SJCRH30 (cell line): ENCODE data around the gene SLC8B1. TPM values are rescaled to one million over a fixed set of nuclear protein-coding genes. Genes with fewer than 3 reads are reported as not detected.

Source experiments
- DNase-seq, 2 experiments: peaks; one replicate each; pipeline ENCODE4 v3.0.0-alpha.2; 2015 to 2020
- H3K27ac ChIP-seq: fragments of 250-450 bp; sonication (Bioruptor Pico); 2 replicates; pipeline ENCODE4 v1.5.1; 2020; ENCODE audit warnings: mild to moderate bottlenecking, moderate library complexity
- H3K27me3 ChIP-seq: fragments of 250-450 bp; sonication (Bioruptor Pico); 2 replicates; pipeline ENCODE4 v1.5.1; 2020; ENCODE audit warnings: mild to moderate bottlenecking, moderate library complexity
- H3K36me3 ChIP-seq: fragments of 250-450 bp; sonication (Bioruptor Pico); 2 replicates; pipeline ENCODE4 v1.5.1; 2020; ENCODE audit warnings: mild to moderate bottlenecking, moderate library complexity
- H3K4me1 ChIP-seq: fragments of 250-450 bp; sonication (Bioruptor Pico); 2 replicates; pipeline ENCODE4 v1.5.1; 2020; ENCODE audit warnings: mild to moderate bottlenecking, moderate library complexity
- H3K4me3 ChIP-seq: fragments of 250-450 bp; sonication (Bioruptor Pico); 2 replicates; pipeline ENCODE4 v1.5.1; 2020; ENCODE audit warnings: mild to moderate bottlenecking, moderate library complexity
- H3K9me3 ChIP-seq: fragments of 250-450 bp; sonication (Bioruptor Pico); replicated peaks from 2 replicates; pipeline ENCODE4 v1.5.1; 2020; ENCODE audit warnings: mild to moderate bottlenecking, moderate library complexity
- total RNA-seq: library from RNA; depleted of rRNA; stranded (reverse); fragments of >200 nt; shearing (Covaris generic); gene quantifications from 2 replicates; pipeline ENCODE4 v1.2.3, GENCODE V29; 2014

Gene SLC8B1
- total RNA-seq, 1 experiment from 2014 or later: 9.6 TPM

- H3K4me1 ChIP-seq: no peaks in the 10 kb centered on the region
- H3K27me3 ChIP-seq: no peaks in the 10 kb centered on the region
- no peak overlapping the region for H3K27ac ChIP-seq
- H3K36me3 ChIP-seq: peaks cover 9% of the 10 kb centered on the region
- no peaks in the 10 kb centered on the region for H3K9me3 ChIP-seq
- no peak for DNase-seq
- no peak overlapping the region for H3K4me3 ChIP-seq
Observed at GRCh38 chr12:113318900-113319628, 15.8 kb downstream of the SLC8B1 start.

GRCh38 chr12:113318046-113318656 lies 16.8 kb downstream of the SLC8B1 start:
- no peak for DNase-seq
- Histone ChIP-seq H3K4me1 (no peaks in the 10 kb centered on the region), H3K27ac (no peak overlapping the region), H3K36me3 (peaks cover 9% of the 10 kb centered on the region), H3K27me3 (no peaks in the 10 kb centered on the region), H3K4me3 (no peak overlapping the region), H3K9me3 (no peaks in the 10 kb centered on the region)

- Histone ChIP-seq H3K9me3 (no peaks in the 10 kb centered on the region), H3K4me3 (no peak overlapping the region), H3K4me1 (no peaks in the 10 kb centered on the region), H3K27ac (no peak overlapping the region), H3K27me3 (no peaks in the 10 kb centered on the region), H3K36me3 (peaks cover 9% of the 10 kb centered on the region)
- no peak for DNase-seq
Observed at GRCh38 chr12:113317122-113317521, 17.8 kb downstream of the SLC8B1 start.

DNA sequence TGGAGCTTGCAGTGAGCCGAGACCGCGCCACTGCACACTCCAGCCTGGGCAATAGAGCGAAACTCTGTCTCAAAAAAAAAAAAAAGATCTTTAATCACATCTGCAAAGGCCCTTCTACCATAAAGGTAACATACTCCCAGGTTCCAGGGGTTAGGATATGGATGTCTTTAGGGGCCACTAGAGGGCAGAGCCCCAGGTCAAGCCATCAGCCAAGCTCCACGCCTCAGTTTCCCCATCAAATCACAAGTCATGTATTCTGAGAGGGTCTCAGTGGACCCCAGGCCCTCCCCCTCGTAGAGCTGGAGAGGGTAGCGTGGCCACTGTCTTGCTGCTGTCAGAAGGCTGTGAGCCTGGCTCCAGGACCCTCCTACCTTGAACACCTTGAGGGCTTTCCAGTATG lies 18.8 kb downstream of the SLC8B1 start:
- DNase-seq: no peak
- no peaks in the 10 kb centered on the region for H3K9me3 ChIP-seq
- H3K4me3 ChIP-seq: no peak overlapping the region
- peaks cover 9% of the 10 kb centered on the region for H3K36me3 ChIP-seq
- H3K27me3 ChIP-seq: no peaks in the 10 kb centered on the region
- H3K27ac ChIP-seq: no peak overlapping the region
- no peaks in the 10 kb centered on the region for H3K4me1 ChIP-seq

DNA sequence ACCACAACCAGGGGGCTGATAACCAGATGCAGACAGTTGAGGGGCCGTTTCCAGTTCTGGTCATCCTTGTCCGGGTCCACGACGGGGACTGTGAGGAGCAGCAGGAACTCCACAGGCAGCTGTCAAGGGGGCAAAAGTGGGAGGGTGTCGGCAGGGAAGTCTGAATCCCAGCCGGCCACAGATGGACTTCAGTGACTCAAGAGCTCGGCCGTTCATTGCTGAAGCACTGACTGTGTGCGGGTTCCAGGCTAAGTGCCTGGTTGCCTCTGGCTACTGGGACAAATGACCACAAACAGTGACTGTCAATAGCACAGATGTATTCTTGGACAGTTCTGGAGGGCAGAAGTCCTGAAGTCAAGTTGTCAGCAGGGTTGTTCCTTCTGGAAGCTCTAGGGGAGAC lies 19.6 kb downstream of the SLC8B1 start:
- no peak overlapping the region for H3K4me3 ChIP-seq
- H3K36me3 ChIP-seq: peaks cover 9% of the 10 kb centered on the region
- H3K4me1 ChIP-seq: no peaks in the 10 kb centered on the region
- no peaks in the 10 kb centered on the region for H3K27me3 ChIP-seq
- DNase-seq: no peak
- H3K27ac ChIP-seq: no peak overlapping the region
- H3K9me3 ChIP-seq: no peaks in the 10 kb centered on the region

DNA sequence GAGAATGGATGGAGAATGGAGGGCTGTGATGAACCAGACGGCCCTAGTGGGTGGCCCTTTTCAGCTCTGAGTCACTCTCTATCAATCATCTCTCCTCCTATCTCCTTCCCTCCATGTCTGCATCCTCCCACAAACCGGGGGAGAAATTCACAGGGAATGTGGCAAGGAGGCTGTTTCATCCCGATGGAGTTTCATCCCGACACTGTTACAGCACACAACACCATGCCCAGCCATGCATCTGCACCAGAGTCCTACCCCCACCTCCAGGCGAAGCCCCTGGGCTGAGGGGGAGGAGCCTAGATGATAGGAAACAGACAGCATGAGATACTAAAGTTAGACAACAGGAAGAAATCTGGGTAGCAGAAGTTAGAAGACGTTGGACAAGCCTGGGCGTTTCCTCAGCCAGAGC lies 20.8 kb downstream of the SLC8B1 start:
- Histone ChIP-seq H3K4me1 (no peaks in the 10 kb centered on the region), H3K4me3 (no peak overlapping the region), H3K9me3 (no peaks in the 10 kb centered on the region), H3K36me3 (peaks cover 9% of the 10 kb centered on the region), H3K27ac (no peak overlapping the region), H3K27me3 (no peaks in the 10 kb centered on the region)
- no peak for DNase-seq

- Histone ChIP-seq H3K36me3 (no peaks in the 10 kb centered on the region), H3K4me3 (no peak overlapping the region), H3K4me1 (0 out of 2 replicates have a peak, but pooled peaks cover 2% of the 10 kb centered on the region), H3K27ac (no peak overlapping the region), H3K27me3 (no peaks in the 10 kb centered on the region), H3K9me3 (no peaks in the 10 kb centered on the region)
- peak in 1 of 2 experiments; percentile 40 for DNase-seq
Observed at GRCh38 chr12:113310489-113310888, 24.4 kb downstream of the SLC8B1 start.

- Histone ChIP-seq H3K36me3 (no peaks in the 10 kb centered on the region), H3K27me3 (no peaks in the 10 kb centered on the region), H3K9me3 (no peaks in the 10 kb centered on the region), H3K4me1 (0 out of 2 replicates have a peak, but pooled peaks cover 2% of the 10 kb centered on the region), H3K27ac (no peak overlapping the region), H3K4me3 (no peak overlapping the region)
- peak; percentile 30 to 42 for DNase-seq
Observed at GRCh38 chr12:113306382-113306781, 28.5 kb downstream of the SLC8B1 start.

DNA sequence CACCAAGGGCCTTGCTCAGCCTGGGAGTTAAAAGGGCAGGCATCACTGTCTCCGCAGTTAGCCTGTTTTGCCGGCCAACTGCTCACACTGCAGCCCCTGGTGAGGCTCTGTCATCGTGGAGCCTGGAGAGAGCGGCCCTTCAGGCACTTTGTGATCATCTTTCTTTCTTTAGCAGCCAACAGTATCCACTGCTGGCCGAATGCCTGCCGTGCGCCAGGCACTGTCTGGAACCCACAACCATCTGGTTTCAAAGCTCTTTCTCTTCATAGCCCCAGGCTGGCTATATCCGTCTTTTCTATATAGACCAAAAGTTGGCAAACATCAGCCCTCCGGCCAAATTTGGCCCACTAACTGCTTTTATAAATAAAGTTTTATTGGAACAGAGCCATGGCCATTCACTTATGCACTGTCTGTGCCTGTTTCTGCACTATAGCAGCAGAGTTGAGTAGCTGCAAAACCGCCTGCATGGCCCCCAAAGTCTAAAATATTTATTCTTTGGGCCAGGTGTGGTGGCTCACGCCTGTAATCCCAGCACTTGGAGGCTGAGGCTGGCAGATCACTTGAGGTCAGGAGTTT lies 29.5 kb downstream of the SLC8B1 start:
- Histone ChIP-seq H3K9me3 (no peaks in the 10 kb centered on the region), H3K27me3 (no peaks in the 10 kb centered on the region), H3K4me1 (0 out of 2 replicates have a peak, but pooled peaks cover 2% of the 10 kb centered on the region), H3K36me3 (no peaks in the 10 kb centered on the region), H3K27ac (no peak overlapping the region), H3K4me3 (no peak overlapping the region)
- no peak for DNase-seq

GRCh38 chr12:113302886-113303640 lies 31.8 kb downstream of the SLC8B1 start:
- Histone ChIP-seq H3K27me3 (no peaks in the 10 kb centered on the region), H3K9me3 (no peaks in the 10 kb centered on the region), H3K4me1 (peaks cover 2% of the 10 kb centered on the region; the same call in 1 of the 2 replicates), H3K27ac (no peak overlapping the region), H3K36me3 (no peaks in the 10 kb centered on the region), H3K4me3 (no peak overlapping the region)
- no peak for DNase-seq

- peaks cover 2% of the 10 kb centered on the region; the same call in 1 of the 2 replicates for H3K4me1 ChIP-seq
- H3K9me3 ChIP-seq: no peaks in the 10 kb centered on the region
- H3K27ac ChIP-seq: no peak overlapping the region
- no peaks in the 10 kb centered on the region for H3K27me3 ChIP-seq
- no peaks in the 10 kb centered on the region for H3K36me3 ChIP-seq
- no peak overlapping the region for H3K4me3 ChIP-seq
- no peak for DNase-seq
Observed at GRCh38 chr12:113302466-113302865, 32.4 kb downstream of the SLC8B1 start.

- Histone ChIP-seq H3K9me3 (no peaks in the 10 kb centered on the region), H3K4me1 (peaks cover 2% of the 10 kb centered on the region; the same call in 1 of the 2 replicates), H3K27ac (no peak overlapping the region), H3K4me3 (no peak overlapping the region), H3K27me3 (no peaks in the 10 kb centered on the region), H3K36me3 (no peaks in the 10 kb centered on the region)
- no peak for DNase-seq
Observed at GRCh38 chr12:113301811-113302210, 33.1 kb downstream of the SLC8B1 start.

DNA sequence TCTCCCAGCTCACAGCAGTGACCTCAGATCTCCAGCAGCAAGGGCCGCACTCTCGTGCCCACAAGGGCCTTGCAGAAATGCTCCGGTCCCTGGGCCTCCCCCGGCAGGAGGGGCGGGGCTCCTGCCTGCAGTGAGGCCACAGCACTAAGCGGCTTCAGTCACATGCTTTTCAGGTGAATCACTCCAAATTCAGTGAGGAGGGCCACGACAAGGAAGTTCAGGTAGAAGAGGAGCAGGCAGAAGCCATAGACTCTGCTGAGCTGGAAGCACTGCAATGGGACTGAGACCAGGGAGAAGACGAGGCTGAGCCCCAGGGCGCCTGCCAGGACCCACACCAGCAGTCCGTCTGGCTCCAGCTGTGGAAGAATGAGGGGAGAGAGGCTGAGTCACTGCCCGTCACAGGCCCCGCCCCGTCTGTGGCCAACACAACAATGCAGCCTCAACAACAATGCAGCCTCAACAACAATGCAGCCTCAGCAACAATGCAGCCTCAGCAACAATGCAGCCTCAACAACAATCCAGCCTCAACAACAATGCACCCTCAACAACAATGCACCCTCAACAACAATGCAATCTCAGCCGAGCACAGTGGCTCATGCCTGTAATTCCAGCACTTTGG lies 35.2 kb downstream of the SLC8B1 start:
- Histone ChIP-seq H3K4me1 (no peaks in the 10 kb centered on the region; the same call in 1 of the 2 replicates), H3K27me3 (no peaks in the 10 kb centered on the region), H3K27ac (no peak overlapping the region), H3K9me3 (no peaks in the 10 kb centered on the region), H3K4me3 (no peak overlapping the region), H3K36me3 (no peaks in the 10 kb centered on the region)
- peak; percentile 19 to 26 for DNase-seq

DNA sequence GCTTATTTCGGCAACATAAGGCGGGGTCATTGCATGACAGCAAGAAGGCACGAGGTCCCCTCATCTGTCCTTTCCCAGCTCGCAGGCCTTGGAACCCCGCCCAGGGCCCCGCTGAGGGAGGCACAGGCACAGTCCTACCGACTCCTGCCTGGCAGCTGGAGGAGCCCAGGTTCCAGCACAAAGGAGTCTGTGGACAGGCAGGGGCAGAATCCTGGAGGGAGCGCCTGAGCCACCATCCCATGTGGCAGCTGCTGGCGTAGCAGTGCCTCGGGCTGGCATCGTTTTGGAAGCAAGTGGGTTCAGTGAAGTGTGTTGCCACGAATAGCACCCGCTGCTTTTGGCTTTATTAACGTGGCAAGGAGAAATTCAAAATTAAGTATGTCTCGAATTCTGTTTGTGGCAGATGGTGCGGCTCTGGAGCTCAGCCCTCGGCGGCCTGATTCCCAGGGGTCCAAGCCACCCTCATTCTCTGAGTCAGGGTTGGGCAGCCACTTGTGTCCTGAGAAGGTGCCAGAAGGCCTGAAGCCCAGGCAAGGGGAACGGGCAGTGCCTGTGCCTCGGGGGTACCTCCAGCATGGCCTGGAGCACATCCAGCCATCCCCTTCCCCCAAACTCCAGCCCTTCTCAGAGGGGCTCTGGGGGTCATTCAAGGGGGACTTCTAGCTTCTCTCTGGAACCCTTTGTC lies 35.9 kb downstream of the SLC8B1 start:
- H3K4me1 ChIP-seq: no peaks in the 10 kb centered on the region; the same call in 1 of the 2 replicates
- H3K4me3 ChIP-seq: no peak overlapping the region
- no peaks in the 10 kb centered on the region for H3K36me3 ChIP-seq
- H3K27me3 ChIP-seq: no peaks in the 10 kb centered on the region
- DNase-seq: no peak
- no peak overlapping the region for H3K27ac ChIP-seq
- no peaks in the 10 kb centered on the region for H3K9me3 ChIP-seq
